ENCODE results near the gene SIRPB2. TPM values are rescaled to one million over a fixed set of nuclear protein-coding genes. Genes with fewer than 3 reads are reported as not detected.

Gene SIRPB2
- total and polyA plus RNA-seq, 10 of the 15 experiments (the other 5 are each of a cell fraction or from before 2014, with no cell fraction given): not detected

- RAD21 ChIA-PET (ENCODE audit: unreplicated experiment): interaction anchor here (1.2 to 3.9 kb wide), 4 partner anchors 26 to 310 kb away, joined by 4 to 20 read pairs (median 6); no protein-coding TSS in a partner anchor
Observed at GRCh38 chr20:1467082-1467354, 24.2 kb downstream of the SIRPB2 start.

More at GRCh38 chr20:1467082-1467354, 24.2 kb downstream of the SIRPB2 start:
- FAIRE-seq: no peak
- no peak for ATAC-seq
- H3K4me2 ChIP-seq (ENCODE audit: control insufficient read depth, insufficient read depth): 0 out of 2 replicates have a peak overlapping the region, but pooled peaks have one; percentile 10
- H3K27me3 ChIP-seq (replicated peaks in 1 of 2; ENCODE audit: control insufficient read depth in 2 of 2, insufficient read depth in 2 of 2, low read length in 1 of 2): no peaks in the 10 kb centered on the region; a peak in 1 of 4 replicates
- H3K27ac ChIP-seq (ENCODE audit: control insufficient read depth, insufficient read depth): no peak overlapping the region
- CTCF ChIA-PET: interaction anchor here (0.9 to 4.8 kb wide), 13 partner anchors 8 to 485 kb away, joined by 3 to 54 read pairs (median 5); partner anchors contain the start of gene SDCBP2
- in situ Hi-C loops (cut with MboI) (no loop called here), intact Hi-C loops (cut with micrococcal nuclease; ENCODE audit: unreplicated experiment) (loop anchor here (2.0 kb wide), 1 partner anchor 36 kb away; no protein-coding TSS in a partner anchor)
- H3K9me3 ChIP-seq (replicated peaks; ENCODE audit: control insufficient read depth, insufficient read depth, low read length): no peaks in the 10 kb centered on the region
- TF ChIP-seq POLR2AphosphoS2 (IDR thresholded peaks at IDR 0.05; ENCODE audit: low read depth, low read length): no peak
- no peak for TF ChIP-seq YY1 (IDR thresholded peaks at IDR 0.05; ENCODE audit: low read depth, low read length)
- TF ChIP-seq BACH1 (IDR thresholded peaks at IDR 0.05; ENCODE audit: borderline replicate concordance): no peak
- TF ChIP-seq STAT3 (IDR thresholded peaks at IDR 0.05; ENCODE audit: low read depth, low read length): no peak
- no peak for TF ChIP-seq TCF3 (IDR thresholded peaks at IDR 0.05; ENCODE audit: borderline replicate concordance, insufficient read depth, low read depth, low read length)
- no peak for TF ChIP-seq MXI1 (IDR thresholded peaks at IDR 0.05; ENCODE audit: low read depth, low read length)
- no peak for TF ChIP-seq CBX5 (IDR thresholded peaks at IDR 0.05; ENCODE audit: low read depth)
- TF ChIP-seq HSF1 (IDR thresholded peaks at IDR 0.05; ENCODE audit: low read depth, low read length): no peak
- no peak for TF ChIP-seq ZNF217 (IDR thresholded peaks at IDR 0.05)
- no peak for TF ChIP-seq RFX5 (IDR thresholded peaks at IDR 0.05; ENCODE audit: low read depth, low read length)
- no peak for TF ChIP-seq FOXM1 (IDR thresholded peaks at IDR 0.05; ENCODE audit: low read depth, low read length)
- TF ChIP-seq ASH2L (IDR thresholded peaks at IDR 0.05; ENCODE audit: borderline replicate concordance, low read depth): no peak
- no peak for TF ChIP-seq SREBF1 (IDR thresholded peaks at IDR 0.05; ENCODE audit: low read length)
- no peak for TF ChIP-seq IKZF1 (conservative IDR thresholded peaks at IDR 0.05)
- TF ChIP-seq LARP7 (IDR thresholded peaks at IDR 0.05): no peak
- TF ChIP-seq, protein P1, sequence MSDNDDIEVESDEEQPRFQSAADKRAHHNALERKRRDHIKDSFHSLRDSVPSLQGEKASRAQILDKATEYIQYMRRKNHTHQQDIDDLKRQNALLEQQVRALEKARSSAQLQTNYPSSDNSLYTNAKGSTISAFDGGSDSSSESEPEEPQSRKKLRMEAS (IDR thresholded peaks at IDR 0.05; ENCODE audit: low read depth, low read length): no peak
- TF ChIP-seq HDGF (IDR thresholded peaks at IDR 0.05): no peak
- no peak for TF ChIP-seq PBX3 (IDR thresholded peaks at IDR 0.05; ENCODE audit: insufficient replicate concordance, low read depth, low read length)
- TF ChIP-seq BCL11A (IDR thresholded peaks at IDR 0.05; ENCODE audit: low read depth, low read length): no peak
- TF ChIP-seq, protein P2, sequence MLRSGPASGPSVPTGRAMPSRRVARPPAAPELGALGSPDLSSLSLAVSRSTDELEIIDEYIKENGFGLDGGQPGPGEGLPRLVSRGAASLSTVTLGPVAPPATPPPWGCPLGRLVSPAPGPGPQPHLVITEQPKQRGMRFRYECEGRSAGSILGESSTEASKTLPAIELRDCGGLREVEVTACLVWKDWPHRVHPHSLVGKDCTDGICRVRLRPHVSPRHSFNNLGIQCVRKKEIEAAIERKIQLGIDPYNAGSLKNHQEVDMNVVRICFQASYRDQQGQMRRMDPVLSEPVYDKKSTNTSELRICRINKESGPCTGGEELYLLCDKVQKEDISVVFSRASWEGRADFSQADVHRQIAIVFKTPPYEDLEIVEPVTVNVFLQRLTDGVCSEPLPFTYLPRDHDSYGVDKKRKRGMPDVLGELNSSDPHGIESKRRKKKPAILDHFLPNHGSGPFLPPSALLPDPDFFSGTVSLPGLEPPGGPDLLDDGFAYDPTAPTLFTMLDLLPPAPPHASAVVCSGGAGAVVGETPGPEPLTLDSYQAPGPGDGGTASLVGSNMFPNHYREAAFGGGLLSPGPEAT (IDR thresholded peaks at IDR 0.05; ENCODE audit: low read depth): no peak
- peaks cover 6% of the 10 kb centered on the region for H4K20me1 ChIP-seq (ENCODE audit: control insufficient read depth, insufficient read depth)
- H3K4me3 ChIP-seq: no peak overlapping the region; the same call in 1 of the 2 replicates
- peaks cover 25% of the 10 kb centered on the region for H3K4me1 ChIP-seq (ENCODE audit: control insufficient read depth, insufficient read depth, low read length)
- H3K36me3 ChIP-seq (ENCODE audit: control insufficient read depth in 2 of 2, insufficient read depth in 2 of 2, low read length in 1 of 2): 0 out of 4 replicates have a peak, but pooled peaks cover 0 to 4% of the 10 kb centered on the region in 2 experiments
- no TSS peak for BruUV-seq (replicated peaks)
- WGBS (ENCODE audit: insufficient coverage, insufficient replicate concordance, low lambda C conversion rate, missing lambda C conversion rate): 0% methylated on average over 7 of the region's 7 CpGs
- H3K9ac ChIP-seq (ENCODE audit: control insufficient read depth, insufficient read depth, low read length): no peak overlapping the region
- SMC1A ChIA-PET (ENCODE audit: uncharacterized antibody, unreplicated experiment): interaction anchor here (0.8 to 4.4 kb wide), 3 partner anchors 37 to 143 kb away, joined by 3 to 24 read pairs (median 4); no protein-coding TSS in a partner anchor
- H2AFZ ChIP-seq (ENCODE audit: control insufficient read depth, low read depth, low read length): no peak overlapping the region; the same call in 1 of the 2 replicates
- H3K79me2 ChIP-seq (ENCODE audit: control insufficient read depth, insufficient read depth, low read length): peaks cover 19% of the 10 kb centered on the region
- POLR2A ChIA-PET: interaction anchor here (1.1 to 1.4 kb wide), 2 partner anchors 37 to 310 kb away, joined by 3 to 4 read pairs; no protein-coding TSS in a partner anchor
- no peak for DNase-seq (ENCODE audit: low read depth, low spot score)

Measured in GM12878 (cell line).